HFF-Myc (cell line): Measurements from ENCODE around the gene LTV1.

Experiments
- DNase-seq: peaks from one replicate; pipeline ENCODE4 v3.0.0-alpha.2; 2011; ENCODE audit warnings: low read depth; ENCODE audit errors: extremely low read depth
- H3K4me3 ChIP-seq: replicated peaks from 2 replicates; pipeline ENCODE4 v1.5.1; 2011; ENCODE audit warnings: low read depth, mild to moderate bottlenecking, control low read depth, low read length
- CTCF ChIP-seq: IDR thresholded peaks from 2 replicates; pipeline ENCODE4 v1.5.1; 2012; ENCODE audit warnings: mild to moderate bottlenecking, low read depth, low read length, control low read depth; ENCODE audit errors: missing control alignments

LTV1 gene

DNA sequence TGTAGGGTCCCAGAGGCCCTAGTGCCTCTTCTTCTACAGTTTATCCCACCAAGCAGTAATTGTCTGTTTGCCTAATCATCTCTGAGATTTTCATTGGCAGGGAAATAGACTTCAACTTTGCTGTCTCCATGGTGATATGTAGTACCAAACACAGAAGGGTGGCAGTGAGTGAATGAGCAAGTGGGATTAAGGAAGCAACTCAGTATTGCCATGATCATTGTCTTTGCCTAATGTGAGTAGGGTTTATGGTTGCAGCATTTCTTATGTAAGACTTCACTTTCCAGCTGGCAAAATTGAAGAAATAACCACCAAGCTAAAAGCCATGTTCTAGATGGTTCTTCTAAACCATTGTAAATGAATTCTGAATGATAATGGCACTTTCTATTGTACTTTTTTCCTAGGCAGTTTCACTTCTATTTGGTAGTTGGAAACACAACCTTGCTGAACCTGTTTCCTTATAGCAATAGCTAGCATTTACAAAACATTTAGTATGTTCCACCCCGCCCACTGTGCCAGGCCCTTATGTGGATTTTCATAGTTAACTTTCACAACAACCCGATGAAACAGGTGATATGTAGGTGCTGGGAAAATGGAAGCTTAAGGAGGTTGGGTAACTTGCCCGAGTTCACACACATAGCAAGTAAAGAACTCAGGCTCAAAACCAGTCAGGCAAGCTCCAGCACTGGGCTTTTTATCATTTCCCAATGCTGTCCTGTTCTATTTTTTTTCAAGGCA, 53.2 kb downstream of the LTV1 start:
- no peak for DNase-seq
- TF ChIP-seq CTCF, result no peak
- no peak overlapping the region for H3K4me3 ChIP-seq

DNA sequence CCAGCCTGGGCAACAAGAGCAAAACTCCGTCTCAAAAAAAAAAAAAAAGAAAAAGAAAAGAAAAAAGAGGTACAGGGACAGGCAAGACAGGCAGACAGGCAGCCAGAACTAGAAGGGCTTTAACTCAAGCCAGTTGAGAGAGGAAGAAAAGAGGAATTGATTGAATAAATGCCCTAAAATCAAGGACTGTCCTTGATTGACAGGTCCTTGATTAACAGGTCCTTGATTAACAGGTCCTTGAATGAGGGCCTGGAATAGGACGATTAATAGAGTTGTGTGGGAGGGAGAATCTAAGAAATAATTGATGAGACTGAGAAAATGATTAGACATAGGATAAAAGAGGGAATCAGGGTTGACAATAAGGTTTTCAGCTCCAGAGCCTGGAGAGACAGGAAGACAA, 57.2 kb downstream of the LTV1 start:
- no peak overlapping the region for H3K4me3 ChIP-seq
- no peak for TF ChIP-seq CTCF

GRCh38 chr6:143901885-143902750, 59.0 kb downstream of the LTV1 start:
- DNase-seq, result no peak
- TF ChIP-seq CTCF, result no peak
- no peak overlapping the region for H3K4me3 ChIP-seq

More for the DNA sequence above, 57.2 kb downstream of the LTV1 start:
- DNase-seq, result no peak

DNA sequence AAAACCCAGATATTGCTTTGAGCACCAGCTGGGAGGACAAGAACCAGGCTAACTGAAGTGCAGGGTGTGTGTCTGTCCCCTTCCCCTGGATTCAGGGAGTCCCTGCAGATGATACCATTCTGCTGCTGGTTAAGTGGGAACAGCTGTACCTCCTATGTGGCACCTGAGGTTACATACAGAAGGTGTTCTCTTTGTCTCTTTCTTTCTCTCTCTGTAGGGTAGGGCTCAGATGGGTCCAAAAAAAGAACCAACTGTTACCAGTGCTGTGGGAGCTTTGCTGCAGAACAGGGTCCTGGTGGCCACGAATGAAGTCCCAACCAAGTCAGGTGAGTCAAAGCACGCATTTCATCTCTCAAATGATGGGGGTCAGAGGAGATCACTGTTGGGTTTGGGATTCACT, 59.7 kb downstream of the LTV1 start:
- H3K4me3 ChIP-seq, result no peak overlapping the region
- no peak for DNase-seq
- TF ChIP-seq CTCF, result no peak

- DNase-seq, result no peak
- H3K4me3 ChIP-seq, result no peak overlapping the region
- TF ChIP-seq CTCF, result no peak
These were observed 67.9 kb downstream of the LTV1 start for GRCh38 chr6:143911028-143911427.

GRCh38 chr6:143912671-143913070, 69.5 kb downstream of the LTV1 start:
- no peak overlapping the region for H3K4me3 ChIP-seq
- no peak for TF ChIP-seq CTCF
- DNase-seq, result no peak
